Testis (tissue), 3 donors: ENCODE measurements around the gene ADAMTS14. TPM values are rescaled to one million over a fixed set of nuclear protein-coding genes. Genes with fewer than 3 reads are reported as not detected.

ENCODE experiments used
- DNase-seq: peaks from one replicate; pipeline ENCODE4 v3.0.0-alpha.2; 2019
- H3K27ac ChIP-seq, 2 donors: fragments of 200-600 bp; sonication (generic); one replicate each; pipeline ENCODE4 v1.5.1; 2019
- H3K27me3 ChIP-seq: fragments of 200-600 bp; sonication (generic); one replicate; pipeline ENCODE4 v1.5.1; 2019
- H3K36me3 ChIP-seq: fragments of 200-600 bp; sonication (generic); one replicate; pipeline ENCODE4 v1.5.1; 2017; ENCODE audit warnings: low read depth; ENCODE audit errors: missing control alignments
- H3K4me1 ChIP-seq: fragments of 200-600 bp; sonication (generic); one replicate; pipeline ENCODE4 v1.5.1; 2019
- H3K4me3 ChIP-seq, 2 donors: fragments of 200-600 bp; sonication (generic); one replicate each; pipeline ENCODE4 v1.5.1; 2017 to 2019
- H3K9me3 ChIP-seq: fragments of 200-600 bp; sonication (generic); one replicate; pipeline ENCODE4 v1.5.1; 2017
- POLR2A ChIP-seq: fragments of 450-650 bp; IDR thresholded peaks from one replicate; pipeline ENCODE4 v1.6.1; 2017; ENCODE audit warnings: antibody characterized with exemption, mild to moderate bottlenecking, moderate library complexity
- WGBS, 2 donors: methylation state at CpG; one replicate each; pipeline ENCODE4 v1.1.5; 2018; 5-methylcytosine and 5-hydroxymethylcytosine counted together
- intact Hi-C: fragments of 100-400 bp; cut with DNase I; formaldehyde crosslinking; loops from one replicate; pipeline ENCODE4 v1.15.1; 2023; ENCODE audit warnings: low total_unique reads
- polyA plus RNA-seq: library from polyadenylated mRNA; stranded (reverse); fragments of 350-450 nt; fragmentation: Illumina TruSeq; extraction: RNeasy Lipid Tissue Mini Kit (QIAGEN cat#74804); gene quantifications from one replicate; pipeline ENCODE4 v1.2.3, GENCODE V29; 2014; ENCODE audit warnings: low read depth, low replicate concordance; ENCODE audit not compliant: insufficient read depth
- total RNA-seq, 2 donors: library from RNA; depleted of rRNA; stranded (reverse); fragments of >200 nt; gene quantifications; one replicate each; pipeline ENCODE4 v1.2.3, GENCODE V29; 2016
- TF ChIP-seq, protein P1 (sequence below), 3 experiments: fragments of 450-650 bp in 2 of 3; fragments of 200-600 bp in 1 of 3; sonication (generic) in 1 of 3; IDR thresholded peaks; one replicate each; pipeline ENCODE4 v1.5.1; 2016 to 2019; ENCODE audit warnings: antibody characterized with exemption in 3 of 3, mild to moderate bottlenecking in 2 of 3, moderate library complexity in 1 of 3

The ADAMTS14 gene
- total and polyA plus RNA-seq, 3 donors from 2014 or later: 0.63 to 0.93 (median 0.90) TPM

DNA sequence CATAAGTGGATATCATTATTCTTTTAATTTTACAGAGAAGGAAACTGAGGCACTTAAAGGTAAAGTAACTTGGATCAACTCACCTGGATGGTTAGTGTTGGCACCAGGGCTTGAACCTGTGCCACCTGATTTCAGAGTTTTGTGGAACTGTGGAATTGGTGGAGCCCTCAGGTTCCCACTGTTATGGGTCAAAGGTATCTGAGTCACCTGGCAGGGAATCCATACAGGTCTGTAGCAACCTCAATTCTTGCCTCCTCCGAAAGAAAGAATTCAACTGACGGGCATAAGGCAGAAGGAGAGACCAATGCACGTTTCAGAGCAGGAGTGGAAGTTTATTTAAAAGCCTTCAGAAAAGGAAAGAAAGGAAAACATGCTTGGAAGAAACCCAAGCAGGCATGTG, 25.2 kb upstream of the ADAMTS14 start:
- Histone ChIP-seq H3K9me3 (no peaks in the 10 kb centered on the region), H3K4me3 (no peak overlapping the region), H3K27me3 (no peaks in the 10 kb centered on the region), H3K4me1 (no peaks in the 10 kb centered on the region), H3K36me3 (no peaks in the 10 kb centered on the region), H3K27ac (no peak overlapping the region)
- intact Hi-C loops: no loop called here
- no peak for DNase-seq
- WGBS, 2 donors: 57 to 89% methylated on average over 2 to 3 of the region's 3 CpGs
- TF ChIP-seq, protein P1, sequence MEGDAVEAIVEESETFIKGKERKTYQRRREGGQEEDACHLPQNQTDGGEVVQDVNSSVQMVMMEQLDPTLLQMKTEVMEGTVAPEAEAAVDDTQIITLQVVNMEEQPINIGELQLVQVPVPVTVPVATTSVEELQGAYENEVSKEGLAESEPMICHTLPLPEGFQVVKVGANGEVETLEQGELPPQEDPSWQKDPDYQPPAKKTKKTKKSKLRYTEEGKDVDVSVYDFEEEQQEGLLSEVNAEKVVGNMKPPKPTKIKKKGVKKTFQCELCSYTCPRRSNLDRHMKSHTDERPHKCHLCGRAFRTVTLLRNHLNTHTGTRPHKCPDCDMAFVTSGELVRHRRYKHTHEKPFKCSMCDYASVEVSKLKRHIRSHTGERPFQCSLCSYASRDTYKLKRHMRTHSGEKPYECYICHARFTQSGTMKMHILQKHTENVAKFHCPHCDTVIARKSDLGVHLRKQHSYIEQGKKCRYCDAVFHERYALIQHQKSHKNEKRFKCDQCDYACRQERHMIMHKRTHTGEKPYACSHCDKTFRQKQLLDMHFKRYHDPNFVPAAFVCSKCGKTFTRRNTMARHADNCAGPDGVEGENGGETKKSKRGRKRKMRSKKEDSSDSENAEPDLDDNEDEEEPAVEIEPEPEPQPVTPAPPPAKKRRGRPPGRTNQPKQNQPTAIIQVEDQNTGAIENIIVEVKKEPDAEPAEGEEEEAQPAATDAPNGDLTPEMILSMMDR (IDR thresholded peaks at IDR 0.05): no peak
- no peak for TF ChIP-seq POLR2A

DNA sequence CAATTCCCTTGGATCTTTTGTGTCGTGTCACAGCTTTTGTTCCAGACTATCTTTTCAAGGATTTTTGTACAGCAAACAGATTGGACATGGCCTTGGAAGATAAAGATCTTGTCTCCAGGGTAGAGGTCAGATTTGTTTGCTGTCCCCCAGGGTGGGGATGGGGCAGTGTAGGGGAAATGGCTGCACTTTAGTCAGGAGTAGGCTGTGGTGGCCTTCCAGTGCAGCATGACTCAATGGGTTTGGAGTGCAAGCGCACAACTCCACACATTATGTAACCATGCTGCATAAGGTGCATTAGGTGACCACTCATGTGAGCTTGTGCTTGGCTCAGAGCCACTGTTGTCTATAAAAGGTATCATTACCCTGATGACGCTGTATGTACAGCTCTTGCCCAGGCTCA, 23.9 kb upstream of the ADAMTS14 start:
- Histone ChIP-seq H3K4me3 (no peak overlapping the region), H3K27ac (no peak overlapping the region), H3K27me3 (no peaks in the 10 kb centered on the region), H3K36me3 (no peaks in the 10 kb centered on the region), H3K9me3 (no peaks in the 10 kb centered on the region), H3K4me1 (peaks cover under 1% of the 10 kb centered on the region)
- no peak for TF ChIP-seq POLR2A
- TF ChIP-seq, protein P1 (IDR thresholded peaks at IDR 0.05): no peak
- 92% methylated on average over 1 to 3 of the region's 3 CpGs for WGBS, 2 donors
- no peak for DNase-seq
- intact Hi-C loops: no loop called here

DNA sequence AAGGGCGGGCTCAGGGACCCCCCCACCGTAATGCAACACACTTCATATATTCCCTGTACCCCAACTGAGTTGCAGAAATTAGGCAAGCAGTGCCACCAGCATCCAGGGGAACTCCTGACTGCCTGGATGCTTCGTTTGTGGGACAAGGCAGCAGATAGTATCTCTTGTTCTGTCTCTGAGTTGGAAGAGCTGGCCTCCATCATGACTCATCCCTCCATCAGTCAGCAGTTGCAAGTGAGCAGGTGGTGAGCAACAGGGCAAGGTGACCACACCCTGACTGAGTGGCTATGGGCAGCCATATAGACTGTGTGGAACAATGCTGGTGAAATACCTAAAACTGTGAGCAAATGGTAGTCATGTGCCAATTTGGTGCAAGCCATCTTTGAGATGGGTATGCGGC, 22.8 kb upstream of the ADAMTS14 start:
- no peak for TF ChIP-seq POLR2A
- TF ChIP-seq, protein P1 (IDR thresholded peaks at IDR 0.05): no peak
- no peak for DNase-seq
- 78 to 83% methylated on average over 4 of the region's 4 CpGs for WGBS, 2 donors
- Histone ChIP-seq H3K9me3 (no peaks in the 10 kb centered on the region), H3K4me1 (peaks cover 4% of the 10 kb centered on the region), H3K27me3 (no peaks in the 10 kb centered on the region), H3K27ac (no peak overlapping the region), H3K36me3 (no peaks in the 10 kb centered on the region), H3K4me3 (no peak overlapping the region)
- intact Hi-C loops: no loop called here

DNA sequence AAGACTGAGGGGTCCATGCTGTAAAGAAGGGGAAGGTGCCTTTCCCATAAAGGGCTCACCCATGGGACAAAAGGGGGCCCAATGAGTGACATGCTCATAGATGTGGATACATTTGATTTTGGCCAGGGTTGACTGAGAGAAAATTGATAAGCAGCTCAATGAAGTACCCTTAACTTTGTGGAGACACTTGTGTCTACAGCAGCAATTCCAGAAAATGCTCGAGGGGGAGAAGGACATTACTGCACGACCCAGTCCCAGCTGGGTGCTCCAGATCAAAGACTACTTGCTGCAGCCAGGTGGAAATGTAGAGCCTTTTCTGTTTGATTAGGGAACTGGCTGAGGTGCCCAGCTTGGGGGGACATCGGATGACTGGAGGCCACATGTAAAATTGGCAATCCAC, 22.2 kb upstream of the ADAMTS14 start:
- Histone ChIP-seq H3K4me3 (no peak overlapping the region), H3K36me3 (no peaks in the 10 kb centered on the region), H3K9me3 (no peaks in the 10 kb centered on the region), H3K4me1 (peaks cover 4% of the 10 kb centered on the region), H3K27ac (no peak overlapping the region), H3K27me3 (no peaks in the 10 kb centered on the region)
- intact Hi-C loops: no loop called here
- TF ChIP-seq, protein P1 (IDR thresholded peaks at IDR 0.05): no peak
- TF ChIP-seq POLR2A: no peak
- no peak for DNase-seq
- 59 to 100% methylated on average over 3 of the region's 3 CpGs for WGBS, 2 donors

DNA sequence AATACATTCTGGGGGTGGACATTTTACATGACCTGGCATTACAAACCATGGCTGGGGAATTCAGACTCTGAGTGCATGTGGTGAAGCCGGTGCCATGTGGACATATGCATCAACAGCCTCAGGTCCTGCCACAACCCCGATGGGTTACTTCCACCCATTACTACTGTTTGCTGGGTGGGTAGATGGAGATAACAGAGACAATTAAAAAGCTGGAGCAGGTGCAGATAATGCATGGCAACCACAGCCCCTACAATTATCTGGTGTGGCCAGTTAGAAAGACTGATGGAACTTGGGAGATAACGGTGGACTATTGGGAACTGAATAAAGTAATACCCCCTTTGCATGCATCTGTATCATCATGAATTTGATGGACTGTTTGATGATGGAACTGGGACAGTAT, 21.6 kb upstream of the ADAMTS14 start:
- Histone ChIP-seq H3K9me3 (no peaks in the 10 kb centered on the region), H3K36me3 (no peaks in the 10 kb centered on the region), H3K4me3 (no peak overlapping the region), H3K27me3 (no peaks in the 10 kb centered on the region), H3K27ac (no peak overlapping the region), H3K4me1 (peaks cover 4% of the 10 kb centered on the region)
- no peak for DNase-seq
- intact Hi-C loops: no loop called here
- TF ChIP-seq, protein P1 (IDR thresholded peaks at IDR 0.05): no peak
- no peak for TF ChIP-seq POLR2A
- 94% methylated on average over 3 of the region's 3 CpGs for WGBS, 2 donors
